ENCODE measurements around the gene EMSY. TPM values are rescaled to one million over a fixed set of nuclear protein-coding genes. Genes with fewer than 3 reads are reported as not detected.

EMSY gene
- total and polyA plus RNA-seq, 2 of the 8 experiments (the other 6 are each of a cell fraction or from before 2014, with no cell fraction given): 29.6 to 34.6 TPM

DNA sequence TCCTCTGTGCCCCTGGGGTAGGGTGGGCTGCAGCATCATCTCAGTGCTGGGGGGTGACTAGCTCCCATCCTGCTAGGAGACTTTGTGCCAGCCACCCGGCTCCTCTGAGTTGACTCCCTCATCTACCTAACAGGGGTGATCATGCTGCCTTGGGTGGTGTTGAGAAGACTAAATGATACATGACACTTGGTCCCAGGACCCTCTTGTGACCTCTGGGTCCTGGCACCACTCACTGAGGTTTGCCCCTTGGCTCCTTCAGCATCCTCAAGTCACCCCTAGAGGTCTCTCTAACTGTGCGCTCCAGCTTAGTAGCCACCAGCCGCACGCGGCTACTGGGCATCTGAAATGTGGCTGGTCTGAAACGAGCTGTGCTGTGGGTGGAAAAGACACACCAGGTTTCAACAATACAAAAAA lies 153.6 kb downstream of the EMSY start:
- H2BK15ac ChIP-seq (ENCODE audit: low read length): no peak overlapping the region
- no peak overlapping the region for H4K5ac ChIP-seq (ENCODE audit: insufficient read length, low read depth, low read length)
- no peak overlapping the region for H3K14ac ChIP-seq (ENCODE audit: insufficient read length)
- WGBS, 2 experiments (ENCODE audit: extremely low coverage in 1 of 2, insufficient coverage in 1 of 2, insufficient read length in 1 of 2, insufficient replicate concordance in 2 of 2, low coverage in 1 of 2, low lambda C conversion rate in 2 of 2, missing lambda C conversion rate in 1 of 2): 48% methylated on average over 6 of the region's 6 CpGs; no CpG with 5 or more reads in 1 of the 2 experiments
- H3K27me3 ChIP-seq (replicated peaks in 1 of 4; ENCODE audit: control insufficient read depth in 3 of 4, extremely low read depth in 1 of 4, insufficient read depth in 3 of 4, low read length in 3 of 4): no peaks in the 10 kb centered on the region
- ChIA-PET POLR2A (ENCODE audit: partially characterized antibody) (no interaction called here), CTCF (ENCODE audit: partially characterized antibody) (interaction anchor here (0.6 to 4.0 kb wide), 37 partner anchors 9 to 359 kb away, joined by 3 to 60 read pairs (median 6); partner anchors contain the start of gene LRRC32)
- no peak overlapping the region for H2BK5ac ChIP-seq (ENCODE audit: low read depth, low read length)
- no peaks in the 10 kb centered on the region for H3K36me3 ChIP-seq (ENCODE audit: control insufficient read depth in 2 of 4, insufficient read depth in 4 of 4, low read length in 3 of 4)
- H2BK12ac ChIP-seq (ENCODE audit: low read depth, low read length): no peak overlapping the region
- no peak overlapping the region for H3K18ac ChIP-seq (ENCODE audit: extremely low read depth, low read length)
- H3K27ac ChIP-seq (ENCODE audit: low read depth, low read length): no peak overlapping the region
- no peak overlapping the region for H2BK20ac ChIP-seq (ENCODE audit: low read length)
- H3K23me2 ChIP-seq (ENCODE audit: low read depth, low read length): no peaks in the 10 kb centered on the region
- FAIRE-seq (peak; percentile 32), DNase-seq (ENCODE audit: low read depth in 1 of 2, low spot score in 2 of 2) (peak in 1 of 2 experiments; percentile 62)
- H2AFZ ChIP-seq (ENCODE audit: low read length): no peak overlapping the region; the same call in 1 of the 2 replicates
- H3K9me3 ChIP-seq (ENCODE audit: insufficient read depth in 2 of 2, low read depth in 1 of 2, low read length in 1 of 2): no peaks in the 10 kb centered on the region
- TF ChIP-seq, protein P1, sequence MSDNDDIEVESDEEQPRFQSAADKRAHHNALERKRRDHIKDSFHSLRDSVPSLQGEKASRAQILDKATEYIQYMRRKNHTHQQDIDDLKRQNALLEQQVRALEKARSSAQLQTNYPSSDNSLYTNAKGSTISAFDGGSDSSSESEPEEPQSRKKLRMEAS (IDR thresholded peaks at IDR 0.05): peak; percentile 70
- TF ChIP-seq JUN (IDR thresholded peaks at IDR 0.05; ENCODE audit: low read depth, low read length) (no peak), RAD21 (IDR thresholded peaks at IDR 0.05 in 1 of 2, conservative IDR thresholded peaks at IDR 0.05 in 1 of 2; ENCODE audit: low read depth in 2 of 2, low read length in 2 of 2) (peak; percentile 83 to 90), FOSL1 (IDR thresholded peaks at IDR 0.05; ENCODE audit: insufficient read depth, low read depth, low read length) (no peak), CEBPB (IDR thresholded peaks at IDR 0.05; ENCODE audit: low read depth, low read length) (no peak), GABPA (IDR thresholded peaks at IDR 0.05; ENCODE audit: borderline replicate concordance, insufficient read depth, low read length) (no peak), CBX8 (IDR thresholded peaks at IDR 0.05; ENCODE audit: borderline replicate concordance, low read depth, low read length) (no peak)
- TF ChIP-seq, protein P2, sequence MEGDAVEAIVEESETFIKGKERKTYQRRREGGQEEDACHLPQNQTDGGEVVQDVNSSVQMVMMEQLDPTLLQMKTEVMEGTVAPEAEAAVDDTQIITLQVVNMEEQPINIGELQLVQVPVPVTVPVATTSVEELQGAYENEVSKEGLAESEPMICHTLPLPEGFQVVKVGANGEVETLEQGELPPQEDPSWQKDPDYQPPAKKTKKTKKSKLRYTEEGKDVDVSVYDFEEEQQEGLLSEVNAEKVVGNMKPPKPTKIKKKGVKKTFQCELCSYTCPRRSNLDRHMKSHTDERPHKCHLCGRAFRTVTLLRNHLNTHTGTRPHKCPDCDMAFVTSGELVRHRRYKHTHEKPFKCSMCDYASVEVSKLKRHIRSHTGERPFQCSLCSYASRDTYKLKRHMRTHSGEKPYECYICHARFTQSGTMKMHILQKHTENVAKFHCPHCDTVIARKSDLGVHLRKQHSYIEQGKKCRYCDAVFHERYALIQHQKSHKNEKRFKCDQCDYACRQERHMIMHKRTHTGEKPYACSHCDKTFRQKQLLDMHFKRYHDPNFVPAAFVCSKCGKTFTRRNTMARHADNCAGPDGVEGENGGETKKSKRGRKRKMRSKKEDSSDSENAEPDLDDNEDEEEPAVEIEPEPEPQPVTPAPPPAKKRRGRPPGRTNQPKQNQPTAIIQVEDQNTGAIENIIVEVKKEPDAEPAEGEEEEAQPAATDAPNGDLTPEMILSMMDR (IDR thresholded peaks at IDR 0.05; ENCODE audit: control extremely low read depth in 1 of 3, insufficient read depth in 1 of 3, low read depth in 1 of 3, low read length in 3 of 3): peak; percentile 71 to 82 (median 79)
- no peak overlapping the region for H4K8ac ChIP-seq (ENCODE audit: extremely low read depth, insufficient read depth, low read length)
- no peak overlapping the region for H3K4me2 ChIP-seq (ENCODE audit: insufficient read depth in 1 of 2, low read depth in 2 of 2, low read length in 2 of 2)
- no peak overlapping the region for H2BK120ac ChIP-seq (replicated peaks; ENCODE audit: low read depth, low read length)
- H3K23ac ChIP-seq (ENCODE audit: insufficient read length): no peak overlapping the region
- H2AK5ac ChIP-seq (ENCODE audit: low read depth, low read length): no peak overlapping the region
- no peak overlapping the region for H3K4ac ChIP-seq (replicated peaks; ENCODE audit: insufficient read length, low read depth, low read length)
- H3K79me2 ChIP-seq (ENCODE audit: control insufficient read depth in 1 of 2, insufficient read depth in 2 of 2, low read length in 2 of 2): no peaks in the 10 kb centered on the region
- no peaks in the 10 kb centered on the region for H3K4me1 ChIP-seq (replicated peaks in 1 of 4; ENCODE audit: control insufficient read depth in 3 of 4, insufficient read depth in 4 of 4, low read length in 3 of 4)
- no peaks in the 10 kb centered on the region for H4K20me1 ChIP-seq (replicated peaks in 1 of 2; ENCODE audit: control insufficient read depth in 1 of 2, insufficient read depth in 2 of 2, low read length in 2 of 2)
- no peak overlapping the region for H3K4me3 ChIP-seq (ENCODE audit: extremely low read depth in 1 of 4, insufficient read depth in 2 of 4, low read depth in 3 of 4, low read length in 4 of 4)
- no peak overlapping the region for H3K9ac ChIP-seq (replicated peaks in 1 of 4; ENCODE audit: extremely low read depth in 1 of 4, low read depth in 3 of 4, low read length in 3 of 4)
- H3K79me1 ChIP-seq (ENCODE audit: low read depth, low read length): no peaks in the 10 kb centered on the region; the same call in 1 of the 2 replicates
- no peak overlapping the region for H4K91ac ChIP-seq (replicated peaks; ENCODE audit: insufficient read length, low read length)
- no peak overlapping the region for H3K56ac ChIP-seq (replicated peaks; ENCODE audit: insufficient read length, low read depth, low read length)
